ENCODE data around the gene STRADB. TPM values are rescaled to one million over a fixed set of nuclear protein-coding genes. Genes with fewer than 3 reads are reported as not detected.
"Not testable (repeated sequence)": the region's sequence is repeated elsewhere in the genome, so short reads cannot be mapped to it uniquely, and the experiment has no call there.

STRADB gene
- total RNA-seq, 5 donors from 2014 or later (not counting 1 experiment from before 2014, with no cell fraction given), result 10.2 to 24.2 (median 18.0) TPM

- no peak overlapping the region for H3K27ac Mint-ChIP-seq
- no peaks in the 10 kb centered on the region for H3K9me3 Mint-ChIP-seq
- H3K4me1 Mint-ChIP-seq, result no peaks in the 10 kb centered on the region
- Histone ChIP-seq H3K4me3 (ENCODE audit: control insufficient read depth in 1 of 2, extremely low read depth in 1 of 2, low read length in 1 of 2) (no peak overlapping the region), H3K27ac (ENCODE audit: low read length) (no peak overlapping the region), H3K27me3 (replicated peaks in 1 of 2; ENCODE audit: control insufficient read depth in 2 of 2, extremely low read depth in 1 of 2, insufficient read depth in 2 of 2, low read length in 1 of 2) (no peaks in the 10 kb centered on the region), H3K36me3 (ENCODE audit: control insufficient read depth in 2 of 2, extremely low read depth in 1 of 2, insufficient read depth in 1 of 2, low read length in 1 of 2) (peaks cover 0 to 3% of the 10 kb centered on the region in 2 donors), H3K9me3 (no peaks in the 10 kb centered on the region), H3K4me1 (ENCODE audit: control insufficient read depth in 1 of 2, extremely low read depth in 1 of 2, insufficient read depth in 2 of 2, low read length in 2 of 2) (no peaks in the 10 kb centered on the region)
- ATAC-seq (replicated peaks in 1 of 4) (no peak), DNase-seq (no peak)
- H3K4me3 Mint-ChIP-seq, result no peak overlapping the region
- CTCF ChIA-PET, result no interaction called here
- H3K36me3 Mint-ChIP-seq, result peaks cover 21% of the 10 kb centered on the region
- no peaks in the 10 kb centered on the region for H3K27me3 Mint-ChIP-seq
- WGBS (ENCODE audit: insufficient coverage), result no CpG with 5 or more reads among the region's 1 CpG
- POLR2A ChIA-PET, result no interaction called here
Measured at GRCh38 chr2:201483342-201483741, 31.8 kb downstream of the STRADB start.

GRCh38 chr2:201483758-201484157 is 32.2 kb downstream of the STRADB start:
- POLR2A ChIA-PET; H3K4me1 Mint-ChIP-seq; DNase-seq; ATAC-seq (replicated peaks in 1 of 4); H3K4me1 ChIP-seq (ENCODE audit: control insufficient read depth in 1 of 2, extremely low read depth in 1 of 2, insufficient read depth in 2 of 2, low read length in 2 of 2); H3K27me3 ChIP-seq (replicated peaks in 1 of 2; ENCODE audit: control insufficient read depth in 2 of 2, extremely low read depth in 1 of 2, insufficient read depth in 2 of 2, low read length in 1 of 2); H3K27me3 Mint-ChIP-seq; CTCF ChIA-PET; H3K9me3 ChIP-seq; H3K27ac Mint-ChIP-seq; H3K27ac ChIP-seq (ENCODE audit: low read length); H3K36me3 ChIP-seq (ENCODE audit: control insufficient read depth in 2 of 2, extremely low read depth in 1 of 2, insufficient read depth in 1 of 2, low read length in 1 of 2); H3K9me3 Mint-ChIP-seq; H3K4me3 Mint-ChIP-seq; H3K4me3 ChIP-seq (ENCODE audit: control insufficient read depth in 1 of 2, extremely low read depth in 1 of 2, low read length in 1 of 2): not testable (repeated sequence)
- H3K36me3 Mint-ChIP-seq, result peaks cover 18% of the 10 kb centered on the region
- WGBS (ENCODE audit: insufficient coverage), result no CpG with 5 or more reads among the region's 4 CpGs

DNA sequence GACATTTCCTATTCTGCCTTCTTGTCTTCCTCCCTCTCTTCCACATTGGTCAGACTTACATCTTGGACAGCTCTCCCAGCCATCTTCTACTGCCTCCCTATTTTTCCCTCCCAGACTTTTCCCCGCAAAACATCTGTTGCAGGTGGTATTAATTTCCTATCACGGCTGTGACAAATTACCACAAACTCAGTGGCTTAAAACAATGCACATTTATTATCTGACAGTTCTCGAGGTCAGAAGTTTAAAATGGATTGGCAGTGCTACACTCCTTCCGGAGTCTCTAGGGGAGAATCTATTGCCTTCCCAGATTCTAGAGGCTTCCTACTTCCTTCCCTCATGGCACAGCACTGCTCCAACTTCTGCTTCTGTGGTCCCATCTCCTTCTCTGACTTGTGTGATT is 33.3 kb downstream of the STRADB start:
- Histone ChIP-seq H3K4me1 (ENCODE audit: control insufficient read depth in 1 of 2, extremely low read depth in 1 of 2, insufficient read depth in 2 of 2, low read length in 2 of 2) (no peaks in the 10 kb centered on the region), H3K4me3 (ENCODE audit: control insufficient read depth in 1 of 2, extremely low read depth in 1 of 2, low read length in 1 of 2) (no peak overlapping the region), H3K27me3 (replicated peaks in 1 of 2; ENCODE audit: control insufficient read depth in 2 of 2, extremely low read depth in 1 of 2, insufficient read depth in 2 of 2, low read length in 1 of 2) (no peaks in the 10 kb centered on the region), H3K9me3 (no peaks in the 10 kb centered on the region), H3K36me3 (ENCODE audit: control insufficient read depth in 2 of 2, extremely low read depth in 1 of 2, insufficient read depth in 1 of 2, low read length in 1 of 2) (peaks cover 0 to 3% of the 10 kb centered on the region in 2 donors), H3K27ac (ENCODE audit: low read length) (no peak overlapping the region)
- ChIA-PET POLR2A (no interaction called here), CTCF (no interaction called here)
- H3K9me3 Mint-ChIP-seq, result no peaks in the 10 kb centered on the region
- no peak for DNase-seq
- no peaks in the 10 kb centered on the region for H3K4me1 Mint-ChIP-seq
- no peaks in the 10 kb centered on the region for H3K27me3 Mint-ChIP-seq
- H3K27ac Mint-ChIP-seq, result no peak overlapping the region
- H3K4me3 Mint-ChIP-seq, result no peak overlapping the region
- WGBS (ENCODE audit: insufficient coverage), result no CpG with 5 or more reads among the region's 4 CpGs
- peaks cover 18% of the 10 kb centered on the region for H3K36me3 Mint-ChIP-seq
- ATAC-seq (replicated peaks in 1 of 4), result no peak

DNA sequence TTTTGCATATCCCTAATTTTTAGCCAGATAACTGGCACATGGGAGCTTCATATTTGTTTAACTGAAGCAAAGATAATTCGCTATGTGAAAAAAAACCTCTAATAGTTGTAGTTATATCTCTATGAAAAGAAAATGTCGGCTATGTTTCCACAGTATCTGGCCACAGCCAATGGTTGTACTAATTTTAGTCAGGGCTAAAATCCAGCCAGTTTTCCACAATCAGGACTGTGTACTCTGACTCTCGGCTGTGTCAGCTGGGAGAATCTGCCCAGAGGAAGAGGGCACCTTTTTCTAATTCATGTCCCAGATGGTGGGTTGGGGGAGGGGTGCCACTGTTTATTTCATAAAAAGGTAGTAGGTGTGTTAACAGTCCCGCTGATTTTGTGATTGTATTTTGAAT is 38.8 kb downstream of the STRADB start:
- WGBS (ENCODE audit: insufficient coverage), result 100% methylated on average over 2 of the region's 4 CpGs
- no peak overlapping the region for H3K4me3 Mint-ChIP-seq

DNA sequence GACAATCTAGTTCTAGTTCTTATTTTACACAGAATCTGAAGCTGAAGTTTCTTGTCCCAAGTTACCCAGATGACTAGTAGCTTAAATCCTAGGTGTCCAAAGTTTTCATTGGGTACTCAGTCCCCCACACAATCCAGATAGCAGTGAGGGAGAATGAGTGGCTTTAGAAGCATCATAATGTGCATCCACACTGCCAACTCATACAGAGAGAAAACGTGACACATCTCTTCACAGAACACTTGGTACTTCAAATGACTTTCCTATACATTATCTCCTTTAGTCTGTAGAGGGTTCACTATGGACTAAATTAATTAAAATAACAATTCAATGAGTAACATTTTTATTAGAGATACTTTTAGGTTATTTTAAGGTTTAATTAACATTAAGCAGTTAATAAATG is 45.2 kb downstream of the STRADB start:
- H3K4me3 Mint-ChIP-seq, result no peak overlapping the region
- ATAC-seq (replicated peaks in 1 of 4), result no peak
- ChIA-PET CTCF (no interaction called here), POLR2A (no interaction called here)
- no peaks in the 10 kb centered on the region for H3K4me1 Mint-ChIP-seq
- no CpG with 5 or more reads among the region's 1 CpG for whole genome bisulfite sequencing (ENCODE audit: insufficient coverage)
- Histone ChIP-seq H3K9me3 (no peaks in the 10 kb centered on the region), H3K27me3 (replicated peaks in 1 of 2; ENCODE audit: control insufficient read depth in 2 of 2, extremely low read depth in 1 of 2, insufficient read depth in 2 of 2, low read length in 1 of 2) (no peaks in the 10 kb centered on the region), H3K4me3 (ENCODE audit: control insufficient read depth in 1 of 2, extremely low read depth in 1 of 2, low read length in 1 of 2) (no peak overlapping the region), H3K4me1 (ENCODE audit: control insufficient read depth in 1 of 2, extremely low read depth in 1 of 2, insufficient read depth in 2 of 2, low read length in 2 of 2) (no peaks in the 10 kb centered on the region), H3K36me3 (ENCODE audit: control insufficient read depth in 2 of 2, extremely low read depth in 1 of 2, insufficient read depth in 1 of 2, low read length in 1 of 2) (no peaks in the 10 kb centered on the region), H3K27ac (ENCODE audit: low read length) (no peak overlapping the region)
- peaks cover 17% of the 10 kb centered on the region for H3K36me3 Mint-ChIP-seq
- H3K9me3 Mint-ChIP-seq, result peaks cover 0 to 5% (median 1%) of the 10 kb centered on the region in 3 donors
- DNase-seq, result no peak
- no peak overlapping the region for H3K27ac Mint-ChIP-seq
- peaks cover 0 to 3% of the 10 kb centered on the region in 2 donors for H3K27me3 Mint-ChIP-seq

More for the DNA sequence above, 38.8 kb downstream of the STRADB start:
- ChIA-PET POLR2A (no interaction called here), CTCF (no interaction called here)
- Mint-ChIP-seq H3K9me3 (no peaks in the 10 kb centered on the region), H3K36me3 (no peaks in the 10 kb centered on the region), H3K27ac (no peak overlapping the region), H3K4me1 (no peaks in the 10 kb centered on the region), H3K27me3 (peaks cover 0 to 5% of the 10 kb centered on the region in 2 donors)
- no peaks in the 10 kb centered on the region for H3K4me1 ChIP-seq (ENCODE audit: control insufficient read depth in 1 of 2, extremely low read depth in 1 of 2, insufficient read depth in 2 of 2, low read length in 2 of 2)
- no peak overlapping the region for H3K27ac ChIP-seq (ENCODE audit: low read length)
- DNase-seq, result no peak
- no peaks in the 10 kb centered on the region for H3K9me3 ChIP-seq
- no peak overlapping the region for H3K4me3 ChIP-seq (ENCODE audit: control insufficient read depth in 1 of 2, extremely low read depth in 1 of 2, low read length in 1 of 2)
- no peak for ATAC-seq (replicated peaks in 1 of 4)
- no peaks in the 10 kb centered on the region for H3K27me3 ChIP-seq (replicated peaks in 1 of 2; ENCODE audit: control insufficient read depth in 2 of 2, extremely low read depth in 1 of 2, insufficient read depth in 2 of 2, low read length in 1 of 2)
- no peaks in the 10 kb centered on the region for H3K36me3 ChIP-seq (ENCODE audit: control insufficient read depth in 2 of 2, extremely low read depth in 1 of 2, insufficient read depth in 1 of 2, low read length in 1 of 2)

- no peak for ATAC-seq (replicated peaks in 1 of 4)
- no peak for DNase-seq
- H3K9me3 Mint-ChIP-seq, result peaks cover 8 to 27% (median 8%) of the 10 kb centered on the region in 3 donors
- CTCF ChIA-PET, result no interaction called here
- H3K27me3 Mint-ChIP-seq, result no peaks in the 10 kb centered on the region
- H3K4me3 ChIP-seq (ENCODE audit: control insufficient read depth in 1 of 2, extremely low read depth in 1 of 2, low read length in 1 of 2), result no peak overlapping the region
- no peak overlapping the region for H3K27ac ChIP-seq (ENCODE audit: low read length)
- peaks cover 27% of the 10 kb centered on the region for H3K36me3 Mint-ChIP-seq
- H3K27me3 ChIP-seq (replicated peaks in 1 of 2; ENCODE audit: control insufficient read depth in 2 of 2, extremely low read depth in 1 of 2, insufficient read depth in 2 of 2, low read length in 1 of 2), result no peaks in the 10 kb centered on the region
- 20% methylated on average over 1 of the region's 3 CpGs for WGBS (ENCODE audit: insufficient coverage)
- no peaks in the 10 kb centered on the region for H3K4me1 ChIP-seq (ENCODE audit: control insufficient read depth in 1 of 2, extremely low read depth in 1 of 2, insufficient read depth in 2 of 2, low read length in 2 of 2)
- no peaks in the 10 kb centered on the region for H3K9me3 ChIP-seq
- H3K4me3 Mint-ChIP-seq, result no peak overlapping the region
- H3K4me1 Mint-ChIP-seq, result no peaks in the 10 kb centered on the region
- H3K36me3 ChIP-seq (ENCODE audit: control insufficient read depth in 2 of 2, extremely low read depth in 1 of 2, insufficient read depth in 1 of 2, low read length in 1 of 2), result no peaks in the 10 kb centered on the region
- POLR2A ChIA-PET, result no interaction called here
- no peak overlapping the region for H3K27ac Mint-ChIP-seq
Measured at GRCh38 chr2:201500534-201500933, 49.0 kb downstream of the STRADB start.

GRCh38 chr2:201502713-201503112 is 51.2 kb downstream of the STRADB start:
- no CpG with 5 or more reads among the region's 2 CpGs for WGBS (ENCODE audit: insufficient coverage)

More at GRCh38 chr2:201502713-201503112, 51.2 kb downstream of the STRADB start:
- H3K27me3 ChIP-seq (replicated peaks in 1 of 2; ENCODE audit: control insufficient read depth in 2 of 2, extremely low read depth in 1 of 2, insufficient read depth in 2 of 2, low read length in 1 of 2), result no peaks in the 10 kb centered on the region
- no peak for DNase-seq
- POLR2A ChIA-PET, result no interaction called here
- no peaks in the 10 kb centered on the region for H3K9me3 ChIP-seq
- ATAC-seq (replicated peaks in 1 of 4), result no peak
- no peaks in the 10 kb centered on the region for H3K27me3 Mint-ChIP-seq
- no peak overlapping the region for H3K4me3 ChIP-seq (ENCODE audit: control insufficient read depth in 1 of 2, extremely low read depth in 1 of 2, low read length in 1 of 2)
- H3K27ac Mint-ChIP-seq, result no peak overlapping the region
- no peak overlapping the region for H3K4me3 Mint-ChIP-seq
- H3K36me3 ChIP-seq (ENCODE audit: control insufficient read depth in 2 of 2, extremely low read depth in 1 of 2, insufficient read depth in 1 of 2, low read length in 1 of 2), result no peaks in the 10 kb centered on the region
- no peak overlapping the region for H3K27ac ChIP-seq (ENCODE audit: low read length)
- peaks cover 8 to 27% (median 8%) of the 10 kb centered on the region in 3 donors for H3K9me3 Mint-ChIP-seq
- no peaks in the 10 kb centered on the region for H3K4me1 ChIP-seq (ENCODE audit: control insufficient read depth in 1 of 2, extremely low read depth in 1 of 2, insufficient read depth in 2 of 2, low read length in 2 of 2)
- CTCF ChIA-PET, result interaction anchor here in 1 of 2 donors (0.9 kb wide), 1 partner anchor 22 kb away, joined by 4 read pairs; no protein-coding TSS in a partner anchor
- peaks cover 23% of the 10 kb centered on the region for H3K36me3 Mint-ChIP-seq
- no peaks in the 10 kb centered on the region for H3K4me1 Mint-ChIP-seq
